COLO668 (cell line): Measurements from ENCODE around the gene PLK1.
"Not testable (repeated sequence)": the region's sequence is repeated elsewhere in the genome, so short reads cannot be mapped to it uniquely, and the experiment has no call there.

Experiments
- DNase-seq: peaks from one replicate; lab custom pipeline; 2025; ENCODE audit not compliant: unreplicated experiment; lab: John Stamatoyannopoulos, UW

Gene PLK1

DNA sequence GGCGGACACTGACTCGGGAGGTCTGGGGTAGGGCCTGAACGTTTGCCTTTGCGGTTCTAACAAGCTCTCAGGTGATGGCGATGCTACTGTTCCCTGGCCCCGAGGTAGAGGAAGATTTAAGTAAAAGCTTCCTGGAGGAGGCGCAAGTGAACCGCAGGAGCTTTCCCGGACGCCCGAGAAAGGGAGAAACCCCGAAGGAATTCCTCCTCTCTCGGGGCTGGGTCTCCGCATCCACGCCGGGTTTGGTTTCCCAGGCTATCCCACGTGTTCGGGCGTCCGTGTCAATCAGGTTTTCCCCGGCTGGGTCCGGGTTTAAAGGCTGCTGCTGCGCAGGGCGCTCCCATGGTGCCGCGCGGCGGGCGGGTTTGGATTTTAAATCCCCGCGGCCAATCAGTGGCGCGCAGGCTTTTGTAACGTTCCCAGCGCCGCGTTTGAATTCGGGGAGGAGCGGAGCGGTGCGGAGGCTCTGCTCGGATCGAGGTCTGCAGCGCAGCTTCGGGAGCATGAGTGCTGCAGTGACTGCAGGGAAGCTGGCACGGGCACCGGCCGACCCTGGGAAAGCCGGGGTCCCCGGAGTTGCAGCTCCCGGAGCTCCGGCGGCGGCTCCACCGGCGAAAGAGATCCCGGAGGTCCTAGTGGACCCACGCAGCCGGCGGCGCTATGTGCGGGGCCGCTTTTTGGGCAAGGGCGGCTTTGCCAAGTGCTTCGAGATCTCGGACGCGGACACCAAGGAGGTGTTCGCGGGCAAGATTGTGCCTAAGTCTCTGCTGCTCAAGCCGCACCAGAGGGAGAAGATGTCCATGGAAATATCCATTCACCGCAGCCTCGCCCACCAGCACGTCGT is at the start of gene PLK1:
PLK1 (plus strand) TSS at position 460 of the 844 bp plus-strand sequence; CDS start at position 504, 44 bp downstream.
- DNase-seq: peak; percentile 93

DNA sequence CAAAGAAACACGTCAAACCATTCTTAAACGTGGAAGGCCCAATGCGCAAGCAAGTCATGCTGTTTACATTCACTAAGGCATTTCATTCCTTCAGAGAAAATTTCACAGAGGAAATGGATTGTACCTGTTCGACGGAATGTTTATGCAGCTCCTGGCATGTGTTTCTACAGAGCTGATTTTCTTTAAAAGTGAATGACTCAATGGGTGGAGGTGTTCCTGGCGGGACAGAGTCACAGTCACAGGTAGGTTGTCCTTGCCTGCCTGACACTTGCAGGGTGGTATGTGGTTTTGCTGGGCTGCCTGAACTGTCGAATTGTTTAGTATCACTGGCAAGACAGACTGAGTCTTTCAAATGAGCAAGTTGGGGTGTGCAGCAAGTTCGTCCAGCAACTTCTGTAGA is 49.2 kb upstream of the PLK1 start:
- DNase-seq: no peak

GRCh38 chr16:23631874-23632273 is 46.8 kb upstream of the PLK1 start:
- DNase-seq: not testable (repeated sequence)

- DNase-seq: no peak
Measured at GRCh38 chr16:23634461-23635036, 44.1 kb upstream of the PLK1 start.

- DNase-seq: no peak
Measured at GRCh38 chr16:23635958-23636357, 42.7 kb upstream of the PLK1 start.

GRCh38 chr16:23640615-23640930 is 38.1 kb upstream of the PLK1 start:
- no peak for DNase-seq

GRCh38 chr16:23640931-23641765 is 37.5 kb upstream of the PLK1 start, which contains the start of the genes DCTN5 and PALB2:
DCTN5 (plus strand) TSS chr16:23641466; CDS start chr16:23641543, 77 bp downstream.
PALB2 (minus strand) TSS chr16:23641310; CDS start chr16:23641157, 153 bp downstream.
- peak; percentile 95 for DNase-seq

GRCh38 chr16:23642246-23642774 is 36.4 kb upstream of the PLK1 start:
- DNase-seq: no peak

DNA sequence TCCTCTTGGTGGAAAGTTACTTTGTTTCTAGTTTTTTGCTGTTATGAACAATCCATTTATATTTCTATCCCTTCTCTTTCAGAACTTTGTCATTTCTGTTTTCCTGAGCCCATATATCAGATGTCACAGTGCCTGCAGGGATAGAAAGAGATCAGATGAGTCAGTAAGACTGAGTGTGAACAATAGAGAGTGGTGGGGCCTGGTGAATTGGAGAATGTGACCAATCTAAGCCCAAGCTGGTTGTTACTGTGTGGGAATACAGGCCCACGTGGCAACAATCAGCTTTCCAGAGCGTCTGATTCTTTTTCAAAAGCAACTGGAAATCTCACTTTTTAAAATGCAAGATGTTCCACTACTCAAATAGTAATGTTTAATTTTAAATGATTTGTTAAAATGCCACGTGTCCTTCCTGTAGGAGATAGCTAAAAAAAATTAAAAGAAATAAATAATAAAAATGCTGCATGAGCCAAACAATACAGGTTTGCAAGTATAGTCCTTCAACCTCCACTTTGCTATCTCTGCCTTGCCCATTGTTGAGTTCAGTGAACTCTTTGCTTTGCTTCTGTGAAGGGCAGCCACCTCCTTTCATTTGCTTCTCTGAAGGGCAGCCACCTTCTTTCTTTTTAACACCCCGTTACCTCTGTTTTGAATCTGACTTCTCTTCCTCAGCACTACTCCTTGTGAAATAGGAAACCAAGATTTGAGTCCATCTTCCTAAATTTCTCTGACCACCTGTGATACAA is 27.8 kb upstream of the PLK1 start:
- DNase-seq: no peak

DNA sequence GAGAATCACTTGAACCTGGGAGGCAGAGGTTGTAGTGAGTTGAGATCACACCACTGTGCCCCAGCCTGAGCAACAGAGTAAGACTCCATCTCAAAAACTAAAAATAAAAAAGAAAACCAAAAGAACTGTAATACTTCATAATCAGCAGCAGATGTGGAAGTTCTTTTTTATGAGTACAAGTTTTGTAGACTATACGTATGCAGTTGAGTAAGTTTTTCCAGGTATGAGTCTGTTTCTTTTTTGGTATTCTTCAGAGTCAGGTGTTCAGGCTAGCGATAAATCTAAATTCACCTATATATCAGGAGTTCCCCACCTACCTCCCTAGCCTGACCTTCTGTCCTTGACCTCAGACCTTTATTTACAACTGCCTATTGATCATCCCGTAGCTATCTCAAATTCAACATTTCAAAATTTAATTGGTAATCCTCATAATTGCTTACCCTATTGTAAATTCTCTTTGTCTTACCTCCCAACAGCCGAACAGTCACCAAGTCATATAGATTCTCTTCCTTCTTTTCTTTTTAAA is 26.7 kb upstream of the PLK1 start:
- DNase-seq: no peak

DNA sequence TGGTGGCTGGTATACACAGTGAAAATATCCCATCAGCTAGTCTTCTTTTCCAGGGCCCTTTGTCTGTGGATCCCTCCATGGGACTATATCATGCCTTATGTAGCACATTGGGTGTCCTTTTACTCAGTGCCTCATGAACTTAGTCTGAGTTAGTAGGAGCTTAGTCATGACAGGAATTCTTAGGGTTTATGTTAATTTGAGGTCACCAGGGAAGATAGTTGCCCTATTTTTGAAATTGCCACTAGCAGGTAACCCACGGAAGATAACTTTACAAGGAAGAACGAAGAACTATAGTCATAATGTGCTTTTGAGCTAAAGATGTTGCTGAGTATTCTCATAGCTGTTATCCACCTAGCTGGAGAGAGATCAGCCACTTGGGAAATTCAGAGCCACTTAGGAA is 14.8 kb upstream of the PLK1 start:
- no peak for DNase-seq

- no peak for DNase-seq
Measured at GRCh38 chr16:23666571-23667354, 11.9 kb upstream of the PLK1 start.

DNA sequence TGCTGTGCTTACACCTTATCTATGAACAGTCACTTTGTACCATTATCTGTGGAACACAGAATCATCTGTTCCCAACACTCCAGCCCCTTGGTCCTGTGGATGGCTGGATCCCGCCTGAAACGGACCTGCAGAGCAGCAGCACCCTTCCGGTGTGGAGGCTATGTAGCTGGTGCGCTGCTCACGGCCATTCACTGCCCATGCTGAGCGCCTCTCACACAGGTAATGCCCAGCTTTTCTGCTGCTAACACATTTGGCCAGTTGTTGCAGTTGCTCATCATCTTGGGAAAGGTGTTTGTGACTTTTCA is 11.4 kb upstream of the PLK1 start:
- DNase-seq: no peak

DNA sequence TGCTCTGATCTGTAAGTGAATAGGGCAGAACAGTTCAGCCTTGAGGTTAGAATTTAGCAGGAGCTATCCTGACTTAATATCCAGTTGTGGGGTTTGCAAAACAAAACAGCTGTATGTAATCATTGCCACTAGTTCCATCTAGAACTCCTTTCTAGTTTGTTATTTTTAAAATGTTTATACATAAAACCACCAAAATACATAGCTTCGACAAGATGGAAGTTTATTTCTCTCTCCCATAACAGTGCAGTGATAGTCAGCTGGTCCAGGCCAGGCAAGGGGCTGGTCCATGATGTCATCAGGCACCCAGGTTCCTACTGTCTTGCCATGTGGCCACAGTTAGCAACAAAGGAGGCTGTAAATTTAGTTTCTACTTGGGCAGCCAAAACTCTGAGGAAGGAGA is 10.5 kb upstream of the PLK1 start:
- no peak for DNase-seq

DNA sequence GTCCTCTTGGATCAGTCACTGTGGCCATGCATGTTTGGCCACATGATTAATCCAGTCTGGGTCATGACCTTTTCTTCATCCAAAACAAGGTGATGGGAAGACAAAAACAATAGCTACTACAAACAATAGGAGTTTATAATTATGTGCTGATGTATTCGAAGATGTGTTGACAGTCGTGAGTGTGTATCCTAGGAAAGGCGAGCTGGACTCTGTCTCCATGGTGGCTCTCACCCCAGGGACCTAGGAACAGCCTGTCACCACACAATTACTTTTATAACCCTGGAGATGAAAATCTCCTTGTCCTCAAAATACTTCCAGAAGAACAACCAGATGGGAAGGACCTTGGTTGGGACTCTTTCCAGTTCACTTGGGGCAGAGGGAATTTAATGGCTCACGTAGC is 9.8 kb upstream of the PLK1 start:
- no peak for DNase-seq

DNA sequence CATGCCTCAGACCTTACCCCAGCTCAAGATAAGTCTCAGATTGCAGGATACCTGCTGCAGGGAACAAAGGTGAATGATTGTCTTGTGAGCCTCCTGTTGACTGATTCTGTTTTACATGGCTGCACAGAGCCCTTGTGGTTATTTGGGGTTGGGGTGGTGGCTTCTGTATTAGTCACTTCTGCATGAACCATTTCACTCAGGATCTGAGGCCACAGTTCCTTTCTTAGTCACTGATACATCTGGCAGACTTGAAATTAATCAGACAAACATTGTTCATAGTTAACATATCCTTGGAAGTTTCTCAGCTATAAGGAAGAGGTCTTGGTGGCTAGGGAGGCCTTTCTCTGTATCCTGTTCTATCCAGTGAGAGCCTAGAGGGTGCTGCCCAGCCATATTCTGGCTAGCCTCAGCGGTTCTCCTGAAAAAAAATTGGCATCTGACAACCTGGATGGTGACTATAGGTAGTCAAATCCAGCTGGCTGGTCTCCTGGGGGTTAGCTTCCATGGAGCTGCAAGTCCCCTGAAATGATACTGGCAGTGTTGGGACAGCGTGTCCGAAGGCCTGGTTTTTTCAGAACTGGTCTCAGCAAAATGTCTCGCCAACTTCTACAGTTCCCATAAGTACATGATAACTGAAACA is 8.4 kb upstream of the PLK1 start:
- no peak for DNase-seq

- no peak for DNase-seq
Measured at GRCh38 chr16:23673971-23674614, 4.6 kb upstream of the PLK1 start.

GRCh38 chr16:23676924-23677480 is 1.7 kb upstream of the PLK1 start:
- no peak for DNase-seq
